ENCODE data around the gene USP35.

USP35 gene

DNA sequence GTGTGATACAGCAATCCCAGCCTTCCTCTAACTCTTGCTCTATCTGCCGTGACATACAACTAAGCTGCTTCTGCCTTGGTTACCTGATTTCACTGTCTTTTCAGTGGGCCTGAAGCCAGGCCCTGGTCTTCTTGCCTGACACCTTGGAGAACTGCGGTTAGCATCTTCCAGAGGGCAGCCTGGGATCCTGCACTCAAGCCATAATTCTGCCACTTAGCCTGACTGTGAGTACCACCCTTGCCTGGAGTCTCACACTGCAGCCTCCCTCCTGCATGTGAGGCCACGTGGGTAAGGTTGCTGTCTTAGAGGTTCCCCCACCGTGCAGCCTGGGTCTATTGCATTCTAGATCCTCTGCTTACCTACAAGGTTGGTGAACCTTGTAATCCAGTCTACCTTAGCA is 35.8 kb downstream of the USP35 start:
- in situ Hi-C loops (cut with MboI; ENCODE audit: low sequenced_read_pairs, unreplicated experiment): loop anchor here (10.0 kb wide), 2 partner anchors 190 to 340 kb away; partner anchors contain the start of gene GAB2
- TF ChIP-seq, protein P1, sequence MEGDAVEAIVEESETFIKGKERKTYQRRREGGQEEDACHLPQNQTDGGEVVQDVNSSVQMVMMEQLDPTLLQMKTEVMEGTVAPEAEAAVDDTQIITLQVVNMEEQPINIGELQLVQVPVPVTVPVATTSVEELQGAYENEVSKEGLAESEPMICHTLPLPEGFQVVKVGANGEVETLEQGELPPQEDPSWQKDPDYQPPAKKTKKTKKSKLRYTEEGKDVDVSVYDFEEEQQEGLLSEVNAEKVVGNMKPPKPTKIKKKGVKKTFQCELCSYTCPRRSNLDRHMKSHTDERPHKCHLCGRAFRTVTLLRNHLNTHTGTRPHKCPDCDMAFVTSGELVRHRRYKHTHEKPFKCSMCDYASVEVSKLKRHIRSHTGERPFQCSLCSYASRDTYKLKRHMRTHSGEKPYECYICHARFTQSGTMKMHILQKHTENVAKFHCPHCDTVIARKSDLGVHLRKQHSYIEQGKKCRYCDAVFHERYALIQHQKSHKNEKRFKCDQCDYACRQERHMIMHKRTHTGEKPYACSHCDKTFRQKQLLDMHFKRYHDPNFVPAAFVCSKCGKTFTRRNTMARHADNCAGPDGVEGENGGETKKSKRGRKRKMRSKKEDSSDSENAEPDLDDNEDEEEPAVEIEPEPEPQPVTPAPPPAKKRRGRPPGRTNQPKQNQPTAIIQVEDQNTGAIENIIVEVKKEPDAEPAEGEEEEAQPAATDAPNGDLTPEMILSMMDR (IDR thresholded peaks at IDR 0.05; ENCODE audit: borderline replicate concordance, control extremely low read depth, extremely low read depth, insufficient read depth, missing control alignments): no peak
- DNase-seq (ENCODE audit: low spot score): no peak

DNA sequence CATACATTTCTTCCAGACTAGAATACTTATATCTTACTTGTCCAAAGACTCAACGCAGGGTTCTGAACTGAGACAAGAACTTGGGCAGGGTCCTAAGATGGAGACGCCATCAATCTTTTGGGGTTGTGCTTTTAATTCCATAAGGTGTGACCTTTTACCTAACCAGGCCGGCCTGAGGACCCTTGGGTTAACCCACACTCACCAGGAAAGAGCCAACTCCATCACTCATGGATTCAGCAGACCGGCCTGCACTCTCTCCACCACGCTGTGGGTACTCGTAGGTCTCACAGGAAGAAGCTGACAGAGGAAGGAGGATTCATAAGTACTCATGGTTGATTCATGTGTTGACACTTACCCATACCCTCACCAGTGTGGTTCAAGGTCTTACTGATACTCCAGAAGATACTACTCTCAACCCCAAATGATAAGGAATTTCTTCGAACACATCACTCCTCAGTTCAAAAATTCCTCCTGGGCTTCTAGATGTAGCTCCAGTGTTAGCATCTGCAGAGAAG is 36.2 kb downstream of the USP35 start:
- TF ChIP-seq, protein P1 (IDR thresholded peaks at IDR 0.05; ENCODE audit: borderline replicate concordance, control extremely low read depth, extremely low read depth, insufficient read depth, missing control alignments): no peak
- in situ Hi-C loops (cut with MboI; ENCODE audit: low sequenced_read_pairs, unreplicated experiment): loop anchor here (10.0 kb wide), 2 partner anchors 190 to 340 kb away; partner anchors contain the start of gene GAB2
- DNase-seq (ENCODE audit: low spot score): no peak

DNA sequence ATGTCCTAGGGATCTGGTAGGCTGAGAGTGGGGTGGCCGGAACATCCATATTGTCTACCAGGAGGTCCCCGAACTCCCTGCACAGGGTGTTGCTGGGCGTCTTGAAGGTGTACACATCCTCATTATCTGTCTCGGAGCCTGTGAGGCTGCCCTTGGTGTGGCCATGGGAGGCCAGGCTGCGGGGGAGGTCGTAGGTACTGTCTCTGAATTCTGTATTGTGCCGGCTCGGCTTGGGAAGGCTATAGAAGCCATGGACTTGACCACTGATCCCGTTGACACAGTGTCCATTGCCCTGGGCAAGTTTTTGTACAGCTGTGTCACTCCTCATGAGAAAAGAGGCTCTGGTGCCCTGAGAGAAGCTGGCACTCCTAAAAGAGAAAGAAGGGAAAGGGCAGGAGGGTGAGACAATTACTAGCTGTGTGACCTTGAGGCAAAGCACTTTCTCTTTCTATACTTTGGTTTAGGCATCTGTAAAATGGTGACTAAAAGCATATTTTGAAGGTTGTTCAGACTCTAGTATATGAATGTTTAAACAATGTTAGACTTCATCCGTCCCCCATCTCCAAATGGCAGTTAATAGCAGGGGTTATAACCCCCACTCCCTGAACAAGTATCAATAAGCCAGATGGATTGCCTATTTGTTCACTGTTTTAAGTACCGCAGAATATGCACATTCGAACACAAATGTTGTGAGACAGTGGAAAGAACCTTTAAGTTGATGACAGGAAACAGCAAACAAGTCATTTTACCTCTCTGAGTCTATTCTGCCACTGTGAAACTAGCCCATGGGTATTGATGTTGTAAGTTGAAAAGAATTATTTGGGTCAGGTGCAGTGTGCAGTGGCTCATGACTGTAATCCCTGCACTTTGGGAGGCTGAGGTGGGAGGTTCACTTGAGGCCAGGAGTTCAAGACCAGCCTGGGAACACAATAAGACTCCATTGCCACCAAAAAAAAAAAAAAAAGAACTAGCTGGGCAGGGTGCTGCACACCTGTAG is 38.3 kb downstream of the USP35 start:
- TF ChIP-seq, protein P1 (IDR thresholded peaks at IDR 0.05; ENCODE audit: borderline replicate concordance, control extremely low read depth, extremely low read depth, insufficient read depth, missing control alignments): no peak
- in situ Hi-C loops (cut with MboI; ENCODE audit: low sequenced_read_pairs, unreplicated experiment): loop anchor here (10.0 kb wide), 2 partner anchors 188 to 338 kb away; partner anchors contain the start of gene GAB2
- peak; percentile 26 for DNase-seq (ENCODE audit: low spot score)

DNA sequence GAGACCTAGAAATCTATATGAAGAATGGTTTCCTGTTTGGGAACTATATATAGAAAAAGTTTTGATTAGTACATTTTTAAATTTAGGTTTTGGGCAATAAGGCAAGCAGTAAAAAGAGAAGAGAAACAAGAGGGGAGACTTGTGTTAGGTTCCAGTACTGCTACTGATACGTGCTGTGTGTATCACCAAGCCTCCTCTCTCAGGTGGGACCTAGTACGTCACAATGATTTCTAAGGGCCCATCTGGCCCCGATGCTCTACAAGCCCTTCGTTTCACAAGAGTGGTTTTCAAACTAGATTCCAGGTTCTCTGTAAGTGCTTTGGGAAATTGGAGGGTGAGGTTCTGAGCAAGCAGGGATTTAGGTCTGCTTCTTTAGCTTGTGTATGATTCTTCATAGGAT is 39.2 kb downstream of the USP35 start:
- TF ChIP-seq, protein P1 (IDR thresholded peaks at IDR 0.05; ENCODE audit: borderline replicate concordance, control extremely low read depth, extremely low read depth, insufficient read depth, missing control alignments): no peak
- in situ Hi-C loops (cut with MboI; ENCODE audit: low sequenced_read_pairs, unreplicated experiment): loop anchor here (10.0 kb wide), 2 partner anchors 187 to 337 kb away; partner anchors contain the start of gene GAB2
- peak; percentile 59 for DNase-seq (ENCODE audit: low spot score)

DNA sequence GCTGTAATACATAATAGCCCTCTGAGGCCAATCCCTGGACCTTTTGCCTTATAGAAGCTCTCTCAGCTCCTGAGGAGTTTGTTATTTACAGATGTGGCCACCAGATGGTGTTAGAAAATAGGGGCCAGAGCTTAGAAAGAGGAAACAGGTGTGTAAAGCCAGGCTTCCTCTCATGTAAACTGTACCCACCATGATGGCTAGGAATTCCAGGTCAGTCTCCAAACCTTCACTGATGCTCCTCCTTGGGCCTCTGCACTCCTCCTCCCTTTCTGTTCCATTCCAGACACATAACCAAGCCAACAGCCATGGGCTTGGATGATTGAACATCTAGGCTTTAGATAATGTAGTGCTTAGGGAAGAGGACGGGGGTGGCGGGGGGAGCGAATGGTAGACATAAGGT is 39.7 kb downstream of the USP35 start:
- TF ChIP-seq, protein P1 (IDR thresholded peaks at IDR 0.05; ENCODE audit: borderline replicate concordance, control extremely low read depth, extremely low read depth, insufficient read depth, missing control alignments): peak; percentile 51
- peak; percentile 74 for DNase-seq (ENCODE audit: low spot score)
- in situ Hi-C loops (cut with MboI; ENCODE audit: low sequenced_read_pairs, unreplicated experiment): loop anchor here (10.0 kb wide), 2 partner anchors 186 to 336 kb away; partner anchors contain the start of gene GAB2

DNA sequence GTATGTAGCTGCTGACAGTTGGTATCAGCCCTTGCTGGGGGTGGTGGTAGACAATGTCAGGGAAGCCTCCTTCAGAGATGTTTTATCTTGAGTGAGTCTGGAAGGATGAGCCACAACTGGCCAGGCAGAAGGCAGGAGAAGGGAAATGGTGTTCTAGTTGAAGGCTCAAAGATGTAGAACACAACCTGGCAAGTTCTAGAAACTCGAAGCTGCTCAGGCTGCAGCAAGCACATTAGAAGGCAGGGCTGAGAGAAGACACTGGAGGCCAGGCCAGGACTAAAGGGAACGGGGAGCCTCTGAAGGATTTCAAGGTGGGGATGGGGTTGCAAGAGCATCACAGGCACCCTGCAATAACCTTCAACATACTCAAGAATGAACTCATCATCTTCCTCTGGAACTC is 40.4 kb downstream of the USP35 start:
- in situ Hi-C loops (cut with MboI; ENCODE audit: low sequenced_read_pairs, unreplicated experiment): loop anchor here (10.0 kb wide), 2 partner anchors 186 to 336 kb away; partner anchors contain the start of gene GAB2
- TF ChIP-seq, protein P1 (IDR thresholded peaks at IDR 0.05; ENCODE audit: borderline replicate concordance, control extremely low read depth, extremely low read depth, insufficient read depth, missing control alignments): no peak
- DNase-seq (ENCODE audit: low spot score): peak; percentile 13

Data from GM13976 (cell line).